HFFc6 (cell line): ENCODE results near the gene IL1RAPL1. TPM values are rescaled to one million over a fixed set of nuclear protein-coding genes. Genes with fewer than 3 reads are reported as not detected.

Experiments
- DNase-seq: peaks from one replicate; pipeline ENCODE4 v3.0.0-alpha.2; 2018
- H3K27ac Mint-ChIP-seq: 2 replicates; pipeline ENCODE4 v1.8.0; 2020; ENCODE audit warnings: mild to moderate bottlenecking, mixed read lengths
- H3K27me3 Mint-ChIP-seq: 2 replicates; pipeline ENCODE4 v1.8.0; 2021; ENCODE audit warnings: mild to moderate bottlenecking, moderate library complexity, mixed read lengths; ENCODE audit not compliant: insufficient read depth
- H3K36me3 Mint-ChIP-seq: 2 replicates; pipeline ENCODE4 v1.8.0; 2021; ENCODE audit warnings: low read depth, mixed read lengths
- H3K4me1 Mint-ChIP-seq: 2 replicates; pipeline ENCODE4 v1.8.0; 2020; ENCODE audit warnings: low read depth, mixed read lengths
- H3K4me3 Mint-ChIP-seq: 2 replicates; pipeline ENCODE4 v1.8.0; 2020; ENCODE audit warnings: mild to moderate bottlenecking, moderate library complexity, mixed read lengths
- H3K9me3 Mint-ChIP-seq: 2 replicates; pipeline ENCODE4 v1.8.0; 2020; ENCODE audit warnings: mild to moderate bottlenecking, mixed read lengths
- CTCF ChIP-seq: fragments of 200-600 bp; sonication (generic); IDR thresholded peaks from 2 replicates; pipeline ENCODE4 v1.5.0; 2021; ENCODE audit warnings: antibody characterized with exemption, mild to moderate bottlenecking
- total RNA-seq, 6 experiments: library from RNA; stranded (reverse); fragmentation: NEBNext Ultra II Directional; extraction: Animal tissue kit (Norgen Biotek cat#: 25700); gene quantifications; 2 replicates in 1 of 6; 3 replicates in 5 of 6; pipeline ENCODE4 v1.2.3, GENCODE V29; 2021

The IL1RAPL1 gene
- total RNA-seq, 6 experiments from 2014 or later, result not detected

- no peak for DNase-seq
- H3K27me3 Mint-ChIP-seq, result no peaks in the 10 kb centered on the region
- TF ChIP-seq CTCF, result no peak
- H3K36me3 Mint-ChIP-seq, result no peaks in the 10 kb centered on the region
- no peaks in the 10 kb centered on the region for H3K9me3 Mint-ChIP-seq
- peaks cover 10% of the 10 kb centered on the region; the same call in 1 of the 2 replicates for H3K4me1 Mint-ChIP-seq
- no peak overlapping the region for H3K4me3 Mint-ChIP-seq
- H3K27ac Mint-ChIP-seq, result no peak overlapping the region
Measured at GRCh38 chrX:29432534-29432933, 845.3 kb downstream of the IL1RAPL1 start.

- TF ChIP-seq CTCF, result no peak
- Mint-ChIP-seq H3K27ac (no peak overlapping the region), H3K36me3 (no peaks in the 10 kb centered on the region), H3K4me1 (peaks cover 10% of the 10 kb centered on the region; the same call in 1 of the 2 replicates), H3K27me3 (no peaks in the 10 kb centered on the region), H3K9me3 (no peaks in the 10 kb centered on the region), H3K4me3 (no peak overlapping the region)
- no peak for DNase-seq
Measured at GRCh38 chrX:29434939-29435338, 847.7 kb downstream of the IL1RAPL1 start.

- TF ChIP-seq CTCF, result no peak
- no peak overlapping the region for H3K27ac Mint-ChIP-seq
- H3K36me3 Mint-ChIP-seq, result no peaks in the 10 kb centered on the region
- H3K4me1 Mint-ChIP-seq, result peaks cover 10% of the 10 kb centered on the region; the same call in 1 of the 2 replicates
- H3K9me3 Mint-ChIP-seq, result no peaks in the 10 kb centered on the region
- no peak for DNase-seq
- no peaks in the 10 kb centered on the region for H3K27me3 Mint-ChIP-seq
- H3K4me3 Mint-ChIP-seq, result no peak overlapping the region
Measured at GRCh38 chrX:29435396-29435795, 848.1 kb downstream of the IL1RAPL1 start.

GRCh38 chrX:29447867-29448266 is 860.6 kb downstream of the IL1RAPL1 start:
- Mint-ChIP-seq H3K4me1 (no peaks in the 10 kb centered on the region), H3K4me3 (no peak overlapping the region), H3K27me3 (no peaks in the 10 kb centered on the region), H3K27ac (no peak overlapping the region), H3K36me3 (no peaks in the 10 kb centered on the region), H3K9me3 (no peaks in the 10 kb centered on the region)
- no peak for TF ChIP-seq CTCF
- DNase-seq, result no peak

GRCh38 chrX:29453333-29453732 is 866.1 kb downstream of the IL1RAPL1 start:
- DNase-seq, result no peak
- no peaks in the 10 kb centered on the region for H3K36me3 Mint-ChIP-seq

More at GRCh38 chrX:29453333-29453732, 866.1 kb downstream of the IL1RAPL1 start:
- Mint-ChIP-seq H3K27ac (no peak overlapping the region), H3K27me3 (no peaks in the 10 kb centered on the region), H3K9me3 (no peaks in the 10 kb centered on the region), H3K4me3 (no peak overlapping the region), H3K4me1 (no peaks in the 10 kb centered on the region)
- TF ChIP-seq CTCF, result no peak
